KOPT-K1 (cell line): Measurements from ENCODE around the gene VPS33B.

Experiments
- H3K27ac ChIP-seq: fragments of 200-600 bp; sonication (generic); 2 replicates; pipeline ENCODE4 v1.5.1; 2016; ENCODE audit warnings: antibody characterized with exemption, mild to moderate bottlenecking, low read depth, low read length; ENCODE audit not compliant: poor library complexity, severe bottlenecking
- H3K36me3 ChIP-seq: fragments of 200-600 bp; sonication (generic); 2 replicates; pipeline ENCODE4 v1.5.1; 2017; ENCODE audit warnings: antibody characterized with exemption, mild to moderate bottlenecking, low read length, moderate library complexity; ENCODE audit not compliant: insufficient read depth
- H3K9me3 ChIP-seq: fragments of 200-600 bp; sonication (generic); 2 replicates; pipeline ENCODE4 v1.5.1; 2017; ENCODE audit warnings: antibody characterized with exemption, low read length, mild to moderate bottlenecking; ENCODE audit not compliant: insufficient read depth, poor library complexity, severe bottlenecking

VPS33B gene

DNA sequence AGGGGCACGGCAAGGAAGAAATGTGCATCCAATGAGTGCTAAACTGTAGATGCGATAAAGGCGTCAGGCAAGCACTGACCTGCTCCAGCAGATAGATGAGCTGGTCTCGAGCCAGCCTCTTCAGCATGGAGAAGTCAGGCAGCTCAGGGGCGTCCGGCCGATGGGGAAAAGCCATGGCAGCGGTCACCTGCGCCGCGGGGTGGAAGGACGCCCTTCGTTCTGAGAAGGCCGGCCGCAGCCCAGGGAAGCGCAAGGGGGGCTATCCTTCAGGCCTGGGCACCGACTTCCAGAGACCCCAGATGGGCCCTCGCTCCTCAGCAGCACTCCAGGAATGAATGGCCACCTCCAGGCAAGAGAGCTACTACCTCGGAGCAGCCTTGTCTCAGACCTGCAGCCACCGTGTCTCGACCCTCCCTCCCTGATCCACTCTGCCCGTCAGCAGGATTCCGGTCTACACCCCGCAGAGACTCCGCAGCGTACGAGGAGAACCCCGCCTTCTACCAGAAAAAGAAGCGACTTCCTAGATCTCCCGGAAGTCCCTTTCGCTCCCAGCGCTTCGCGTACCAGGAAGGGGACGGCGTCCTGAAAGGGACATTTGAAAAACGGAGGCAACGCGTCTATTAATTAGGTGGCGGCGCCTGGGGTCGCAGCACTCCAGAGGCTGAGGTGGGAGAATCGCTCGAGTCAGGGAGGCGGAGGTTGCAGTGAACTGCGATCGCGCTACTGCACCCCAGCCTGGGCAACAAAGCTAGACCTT lies at the start of gene VPS33B:
TSS of gene VPS33B (minus strand) at position 520 of the 757 bp plus-strand sequence. CDS start at position 175, 345 bp downstream.
- 0 out of 2 replicates have a peak, but pooled peaks cover 6% of the 10 kb centered on the region for H3K36me3 ChIP-seq
- H3K27ac ChIP-seq, result peak within 1 kb of the TSS; percentile 54
- no peaks in the 10 kb centered on the region for H3K9me3 ChIP-seq

GRCh38 chr15:91072161-91072560 lies 49.8 kb upstream of the VPS33B start:
- Histone ChIP-seq H3K9me3 (no peaks in the 10 kb centered on the region), H3K27ac (no peak overlapping the region), H3K36me3 (no peaks in the 10 kb centered on the region)

GRCh38 chr15:91070872-91071271 lies 48.5 kb upstream of the VPS33B start:
- Histone ChIP-seq H3K27ac (no peak overlapping the region), H3K36me3 (no peaks in the 10 kb centered on the region), H3K9me3 (no peaks in the 10 kb centered on the region)

GRCh38 chr15:91068966-91069365 lies 46.6 kb upstream of the VPS33B start:
- H3K9me3 ChIP-seq, result peaks cover 10% of the 10 kb centered on the region
- H3K36me3 ChIP-seq, result no peaks in the 10 kb centered on the region
- no peak overlapping the region for H3K27ac ChIP-seq

- Histone ChIP-seq H3K36me3 (no peaks in the 10 kb centered on the region), H3K27ac (no peak overlapping the region), H3K9me3 (peaks cover 12% of the 10 kb centered on the region)
Measured at GRCh38 chr15:91068436-91068835, 46.0 kb upstream of the VPS33B start.

DNA sequence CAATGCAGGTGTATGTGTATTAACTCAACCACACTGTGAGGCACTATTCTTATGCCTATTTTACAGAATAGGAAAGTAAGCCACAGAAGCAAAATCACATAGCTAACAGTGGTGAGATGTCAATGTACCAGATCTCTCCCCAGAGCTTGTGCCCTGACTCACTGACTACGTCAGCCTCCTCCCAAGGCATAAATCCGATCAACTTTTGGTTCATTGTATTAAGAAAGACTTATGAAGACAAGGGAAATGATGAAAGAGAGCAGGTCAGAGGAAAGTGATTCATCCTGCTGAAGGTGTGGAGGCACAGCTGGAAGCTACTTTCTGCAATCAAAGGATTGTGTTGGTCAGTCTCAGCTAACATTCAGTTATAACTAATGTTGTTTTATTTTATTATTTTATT lies 44.6 kb upstream of the VPS33B start:
- Histone ChIP-seq H3K27ac (no peak overlapping the region), H3K36me3 (no peaks in the 10 kb centered on the region), H3K9me3 (peaks cover 12% of the 10 kb centered on the region)

GRCh38 chr15:91065505-91065904 lies 43.1 kb upstream of the VPS33B start:
- Histone ChIP-seq H3K9me3 (peaks cover 12% of the 10 kb centered on the region), H3K36me3 (no peaks in the 10 kb centered on the region), H3K27ac (no peak overlapping the region)

DNA sequence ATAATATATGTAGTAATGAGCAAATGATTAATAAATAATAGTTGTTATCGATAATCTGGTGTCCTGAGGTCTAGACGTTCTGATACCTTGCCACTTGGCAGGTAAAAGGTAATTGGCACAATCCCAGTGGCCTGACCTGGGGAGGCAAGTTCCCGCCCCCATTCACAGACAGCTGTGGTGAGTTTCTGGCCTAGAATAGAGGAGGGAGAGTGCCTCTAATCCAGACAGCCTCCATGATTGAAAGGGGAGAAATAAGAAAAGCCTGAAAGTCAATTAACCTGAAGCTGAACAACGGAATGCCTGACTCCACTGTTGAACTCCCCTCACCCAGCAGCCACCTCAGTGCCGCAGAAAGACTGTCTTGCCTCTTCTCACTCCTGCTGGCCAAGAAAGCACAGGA lies 39.6 kb upstream of the VPS33B start:
- Histone ChIP-seq H3K36me3 (no peaks in the 10 kb centered on the region), H3K27ac (no peak overlapping the region)

DNA sequence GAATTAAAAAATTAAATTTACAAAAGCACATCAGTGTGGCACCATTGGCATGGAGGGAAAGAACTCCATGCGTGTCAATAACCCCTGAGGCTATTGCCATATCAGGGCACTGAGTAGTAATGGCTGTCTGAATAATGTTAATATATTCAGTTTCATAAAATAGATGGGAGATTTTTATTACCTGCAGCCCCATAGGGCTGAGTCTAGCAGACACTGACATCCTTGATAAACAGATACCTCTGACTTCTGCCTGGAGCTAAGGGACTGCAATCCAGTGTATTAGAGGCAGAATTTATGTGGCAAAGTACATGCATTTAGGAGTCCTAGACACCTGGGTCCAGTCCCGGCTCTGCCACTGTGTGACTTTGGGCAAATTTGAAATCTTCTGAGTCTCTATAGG lies 38.8 kb upstream of the VPS33B start:
- Histone ChIP-seq H3K36me3 (no peaks in the 10 kb centered on the region), H3K9me3 (peaks cover 12% of the 10 kb centered on the region), H3K27ac (no peak overlapping the region)

More for the DNA sequence above, 39.6 kb upstream of the VPS33B start:
- H3K9me3 ChIP-seq, result peaks cover 12% of the 10 kb centered on the region

- Histone ChIP-seq H3K27ac (no peak overlapping the region), H3K36me3 (no peaks in the 10 kb centered on the region), H3K9me3 (no peaks in the 10 kb centered on the region)
Measured at GRCh38 chr15:91055548-91056331, 33.3 kb upstream of the VPS33B start.

- no peaks in the 10 kb centered on the region for H3K36me3 ChIP-seq
- H3K27ac ChIP-seq, result no peak overlapping the region
- H3K9me3 ChIP-seq, result no peaks in the 10 kb centered on the region
Measured at GRCh38 chr15:91054816-91055215, 32.4 kb upstream of the VPS33B start.

DNA sequence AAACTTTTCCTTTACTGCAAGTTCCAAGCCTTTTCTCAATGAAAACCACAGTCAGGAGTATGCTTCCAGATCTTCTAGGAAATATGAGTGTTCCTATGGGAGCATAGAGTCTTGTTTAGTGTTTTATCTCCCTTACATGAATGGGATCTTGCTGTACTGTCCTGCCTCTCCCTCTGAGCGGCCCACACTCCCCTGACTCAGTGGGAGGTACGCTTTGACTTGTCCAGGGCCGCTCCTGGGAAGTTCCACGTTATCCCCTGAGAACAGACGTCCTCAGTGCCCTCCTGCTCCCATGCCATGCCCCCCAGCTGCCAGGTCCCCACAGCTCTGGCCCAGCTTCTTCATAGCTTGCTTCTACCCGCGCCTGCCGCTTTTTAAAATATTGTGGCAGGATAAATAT lies 28.9 kb upstream of the VPS33B start:
- no peaks in the 10 kb centered on the region for H3K9me3 ChIP-seq
- no peaks in the 10 kb centered on the region for H3K36me3 ChIP-seq
- no peak overlapping the region for H3K27ac ChIP-seq

DNA sequence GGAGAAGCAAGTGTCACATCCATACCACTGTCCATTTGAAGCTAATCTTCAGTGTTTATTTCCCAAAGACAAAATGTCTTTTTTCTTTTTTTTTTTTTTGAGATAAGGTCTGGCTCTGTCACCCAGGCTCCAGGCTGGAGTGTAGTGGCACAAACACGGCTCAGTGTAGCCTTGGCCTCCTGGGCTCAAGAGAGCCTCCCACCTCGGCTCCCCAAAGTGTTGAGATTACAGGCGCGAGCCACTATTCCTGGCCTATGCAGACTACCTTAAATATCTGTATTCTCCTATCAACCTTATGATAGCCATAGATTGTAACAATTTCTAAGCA lies 27.7 kb upstream of the VPS33B start:
- Histone ChIP-seq H3K27ac (no peak overlapping the region), H3K36me3 (no peaks in the 10 kb centered on the region), H3K9me3 (no peaks in the 10 kb centered on the region)

- Histone ChIP-seq H3K9me3 (no peaks in the 10 kb centered on the region), H3K36me3 (no peaks in the 10 kb centered on the region), H3K27ac (no peak overlapping the region)
Measured at GRCh38 chr15:91049378-91050127, 27.2 kb upstream of the VPS33B start.

DNA sequence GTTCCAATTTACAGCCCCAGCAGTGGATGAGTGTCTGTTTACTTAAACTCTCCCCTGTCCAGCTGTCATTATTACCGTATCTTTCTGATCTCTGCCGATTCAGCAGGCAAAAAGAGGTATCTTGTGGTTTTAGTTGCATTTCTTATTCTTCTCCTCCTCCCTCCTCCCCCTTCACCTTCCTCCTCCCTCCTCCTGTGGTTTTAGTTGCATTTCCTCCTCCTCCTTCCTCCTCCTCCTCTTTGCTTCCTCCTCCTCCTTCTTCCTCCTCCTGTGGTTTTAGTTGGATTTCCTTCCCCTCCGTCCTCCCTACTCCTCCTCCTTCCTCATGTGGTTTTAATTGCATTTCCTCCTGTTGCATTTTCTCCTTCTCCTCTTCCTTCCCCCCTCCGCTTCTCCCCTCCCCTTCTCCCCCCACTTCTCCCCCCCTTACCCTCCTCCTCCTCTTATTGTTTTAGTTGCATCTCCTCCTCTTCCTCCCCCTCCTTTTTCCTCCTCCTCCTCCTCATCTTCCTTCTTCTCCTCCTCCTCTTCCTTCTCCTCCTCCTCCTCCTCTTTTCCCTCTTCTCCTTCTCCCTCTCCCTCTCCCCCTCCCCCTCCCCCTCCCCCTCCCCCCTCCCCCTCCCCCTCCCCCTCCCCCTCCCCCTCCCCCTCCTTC lies 25.3 kb upstream of the VPS33B start:
- H3K9me3 ChIP-seq, result no peaks in the 10 kb centered on the region
- H3K36me3 ChIP-seq, result no peaks in the 10 kb centered on the region
- no peak overlapping the region for H3K27ac ChIP-seq
